Measurements from ENCODE around the gene ITLN2.
"Not testable (repeated sequence)": the region's sequence is repeated elsewhere in the genome, so short reads cannot be mapped to it uniquely, and the experiment has no call there.

The ITLN2 gene

GRCh38 chr1:160904783-160905616 is 49.6 kb downstream of the ITLN2 start:
- in situ Hi-C loops (cut with HindIII; ENCODE audit: low pct_ligation_motif_present, low sequenced_read_pairs) = no loop called here
- H3K4me3 ChIP-seq (ENCODE audit: low read depth, low read length) = no peak overlapping the region
- TF ChIP-seq CTCF (IDR thresholded peaks at IDR 0.05; ENCODE audit: low read depth, low read length, missing control alignments) = no peak

GRCh38 chr1:160902251-160902650 is 52.4 kb downstream of the ITLN2 start:
- DNase-seq; in situ Hi-C loops (cut with HindIII; ENCODE audit: low pct_ligation_motif_present, low sequenced_read_pairs); H3K4me3 ChIP-seq (ENCODE audit: low read depth, low read length); H3K27me3 ChIP-seq (replicated peaks); H3K36me3 ChIP-seq (replicated peaks); H3K27ac ChIP-seq: not testable (repeated sequence)

More at GRCh38 chr1:160904783-160905616, 49.6 kb downstream of the ITLN2 start:
- Histone ChIP-seq H3K36me3 (replicated peaks) (no peaks in the 10 kb centered on the region), H3K27me3 (replicated peaks) (no peaks in the 10 kb centered on the region), H3K27ac (no peak overlapping the region)
- DNase-seq = no peak

GRCh38 chr1:160901768-160902167 is 52.8 kb downstream of the ITLN2 start:
- DNase-seq = no peak
- Histone ChIP-seq H3K4me3 (ENCODE audit: low read depth, low read length) (no peak overlapping the region), H3K27me3 (replicated peaks) (no peaks in the 10 kb centered on the region), H3K27ac (no peak overlapping the region), H3K36me3 (replicated peaks) (no peaks in the 10 kb centered on the region)
- in situ Hi-C loops (cut with HindIII; ENCODE audit: low pct_ligation_motif_present, low sequenced_read_pairs) = no loop called here
- TF ChIP-seq CTCF (IDR thresholded peaks at IDR 0.05; ENCODE audit: low read depth, low read length, missing control alignments) = no peak

GRCh38 chr1:160900683-160901082 is 53.9 kb downstream of the ITLN2 start:
- H3K4me3 ChIP-seq (ENCODE audit: low read depth, low read length); in situ Hi-C loops (cut with HindIII; ENCODE audit: low pct_ligation_motif_present, low sequenced_read_pairs); H3K27me3 ChIP-seq (replicated peaks); DNase-seq; H3K27ac ChIP-seq; H3K36me3 ChIP-seq (replicated peaks): not testable (repeated sequence)

Measured in brain microvascular endothelial cell (primary cell).